Colonic mucosa (tissue), 4 donors: ENCODE data around the gene HGD. TPM values are rescaled to one million over a fixed set of nuclear protein-coding genes. Genes with fewer than 3 reads are reported as not detected.

ENCODE experiments used
- DNase-seq: peaks from one replicate; pipeline ENCODE4 v3.0.0-alpha.2; 2020
- H3K27ac ChIP-seq: fragments of 200-600 bp; one replicate; pipeline ENCODE4 v1.8.0; 2021
- H3K27me3 ChIP-seq: fragments of 200-600 bp; one replicate; pipeline ENCODE4 v1.8.0; 2021
- H3K36me3 ChIP-seq: fragments of 200-600 bp; one replicate; pipeline ENCODE4 v1.8.0; 2021
- H3K4me1 ChIP-seq: fragments of 200-600 bp; one replicate; pipeline ENCODE4 v1.8.0; 2021; ENCODE audit warnings: mild to moderate bottlenecking
- H3K4me3 ChIP-seq: fragments of 200-600 bp; one replicate; pipeline ENCODE4 v1.8.0; 2021
- H3K9ac ChIP-seq, 2 donors: one replicate each; pipeline ENCODE4 v1.7.0; 2013; ENCODE audit warnings: control low read depth in 2 of 2, low read depth in 2 of 2, low read length in 2 of 2
- H3K9me3 ChIP-seq: fragments of 200-600 bp; one replicate; pipeline ENCODE4 v1.8.0; 2021
- intact Hi-C: fragments of 100-400 bp; cut with DNase I; formaldehyde crosslinking; loops from one replicate; pipeline ENCODE4 v1.14.1; 2022
- total RNA-seq, 2 donors: library from RNA; stranded (reverse); fragmentation: NEBNext Ultra II Directional in 1 of 2; extraction: Animal tissue kit (Norgen Biotek cat#: 25700) in 1 of 2; gene quantifications; one replicate each; pipeline ENCODE4 v1.2.1, GENCODE V29; 2021
- TF ChIP-seq, protein P1 (sequence below): fragments of 200-600 bp; IDR thresholded peaks from one replicate; pipeline ENCODE4 v1.8.0; 2022; ENCODE audit warnings: antibody characterized with exemption, mild to moderate bottlenecking
- donor health status: healthy.
- donor health status: DM: no; HTN: no; CAD: no.
- donor health status: DM: no; HTN: no; CAD: no.

HGD gene
- total RNA-seq, 2 donors from 2014 or later, result 37.6 to 48.5 TPM

DNA sequence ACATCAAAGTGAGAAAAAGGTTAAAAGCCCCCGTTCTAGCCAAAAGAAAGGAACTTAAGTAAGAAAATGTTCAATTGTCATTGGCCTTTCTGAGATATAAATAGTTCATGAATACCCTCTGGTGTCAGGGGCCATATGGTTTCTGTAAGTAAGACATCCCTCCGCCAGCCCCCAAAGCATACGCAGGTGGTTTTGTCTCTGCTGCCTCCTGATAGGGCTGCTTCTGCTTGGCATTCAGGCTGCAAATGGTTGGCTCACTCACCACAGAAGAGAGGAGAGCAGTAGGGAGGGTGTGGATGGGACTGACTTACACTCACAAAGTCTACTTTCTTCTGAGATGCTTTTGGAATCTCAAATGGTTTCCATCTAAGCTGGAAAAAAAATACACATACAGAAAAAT is 29.8 kb downstream of the HGD start:
- H3K36me3 ChIP-seq, result no peaks in the 10 kb centered on the region
- no peaks in the 10 kb centered on the region for H3K27me3 ChIP-seq
- H3K4me1 ChIP-seq, result no peaks in the 10 kb centered on the region
- H3K9me3 ChIP-seq, result no peaks in the 10 kb centered on the region
- no peak overlapping the region for H3K27ac ChIP-seq
- intact Hi-C loops, result no loop called here
- H3K9ac ChIP-seq, result no peak overlapping the region
- TF ChIP-seq, protein P1, sequence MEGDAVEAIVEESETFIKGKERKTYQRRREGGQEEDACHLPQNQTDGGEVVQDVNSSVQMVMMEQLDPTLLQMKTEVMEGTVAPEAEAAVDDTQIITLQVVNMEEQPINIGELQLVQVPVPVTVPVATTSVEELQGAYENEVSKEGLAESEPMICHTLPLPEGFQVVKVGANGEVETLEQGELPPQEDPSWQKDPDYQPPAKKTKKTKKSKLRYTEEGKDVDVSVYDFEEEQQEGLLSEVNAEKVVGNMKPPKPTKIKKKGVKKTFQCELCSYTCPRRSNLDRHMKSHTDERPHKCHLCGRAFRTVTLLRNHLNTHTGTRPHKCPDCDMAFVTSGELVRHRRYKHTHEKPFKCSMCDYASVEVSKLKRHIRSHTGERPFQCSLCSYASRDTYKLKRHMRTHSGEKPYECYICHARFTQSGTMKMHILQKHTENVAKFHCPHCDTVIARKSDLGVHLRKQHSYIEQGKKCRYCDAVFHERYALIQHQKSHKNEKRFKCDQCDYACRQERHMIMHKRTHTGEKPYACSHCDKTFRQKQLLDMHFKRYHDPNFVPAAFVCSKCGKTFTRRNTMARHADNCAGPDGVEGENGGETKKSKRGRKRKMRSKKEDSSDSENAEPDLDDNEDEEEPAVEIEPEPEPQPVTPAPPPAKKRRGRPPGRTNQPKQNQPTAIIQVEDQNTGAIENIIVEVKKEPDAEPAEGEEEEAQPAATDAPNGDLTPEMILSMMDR, result no peak
- no peak overlapping the region for H3K4me3 ChIP-seq
- DNase-seq, result no peak

GRCh38 chr3:120650311-120650710 is 31.7 kb downstream of the HGD start:
- intact Hi-C loops, result no loop called here
- Histone ChIP-seq H3K36me3 (no peaks in the 10 kb centered on the region), H3K4me1 (no peaks in the 10 kb centered on the region), H3K27ac (no peak overlapping the region), H3K27me3 (no peaks in the 10 kb centered on the region), H3K4me3 (no peak overlapping the region), H3K9ac (no peak overlapping the region), H3K9me3 (no peaks in the 10 kb centered on the region)
- DNase-seq, result no peak
- TF ChIP-seq, protein P1, result no peak

DNA sequence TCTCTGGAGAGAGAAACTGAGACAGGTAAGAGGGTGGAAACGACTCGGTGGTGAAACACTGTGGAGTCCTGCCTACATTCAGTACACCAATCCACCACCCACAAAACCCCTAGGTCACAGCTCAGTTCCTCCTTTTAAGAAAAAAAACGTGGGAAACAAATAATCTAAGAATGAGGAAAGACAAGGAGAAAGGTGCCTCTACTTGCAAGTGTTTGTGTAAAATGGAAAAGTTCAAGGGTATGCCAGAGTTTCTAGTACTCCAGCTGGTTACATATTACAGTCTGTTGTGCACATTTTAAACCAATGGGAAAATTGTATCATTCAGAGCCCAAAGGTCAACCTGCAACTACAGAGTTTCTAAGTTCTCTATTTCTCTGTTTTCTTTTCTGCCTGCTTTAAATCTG is 32.2 kb downstream of the HGD start:
- Histone ChIP-seq H3K4me1 (no peaks in the 10 kb centered on the region), H3K36me3 (no peaks in the 10 kb centered on the region), H3K27me3 (no peaks in the 10 kb centered on the region), H3K9ac (no peak overlapping the region), H3K4me3 (no peak overlapping the region), H3K27ac (no peak overlapping the region), H3K9me3 (no peaks in the 10 kb centered on the region)
- intact Hi-C loops, result no loop called here
- DNase-seq, result no peak
- TF ChIP-seq, protein P1, result no peak

- Histone ChIP-seq H3K4me1 (no peaks in the 10 kb centered on the region), H3K9ac (no peak overlapping the region), H3K4me3 (no peak overlapping the region), H3K27ac (no peak overlapping the region), H3K27me3 (no peaks in the 10 kb centered on the region), H3K36me3 (no peaks in the 10 kb centered on the region), H3K9me3 (no peaks in the 10 kb centered on the region)
- intact Hi-C loops, result no loop called here
- DNase-seq, result no peak
- TF ChIP-seq, protein P1, result no peak
Observed at GRCh38 chr3:120648290-120648689, 33.7 kb downstream of the HGD start.

GRCh38 chr3:120646771-120647432 is 35.1 kb downstream of the HGD start:
- TF ChIP-seq, protein P1, result no peak
- Histone ChIP-seq H3K27ac (no peak overlapping the region), H3K4me1 (no peaks in the 10 kb centered on the region), H3K4me3 (no peak overlapping the region), H3K36me3 (no peaks in the 10 kb centered on the region), H3K27me3 (no peaks in the 10 kb centered on the region), H3K9ac (no peak overlapping the region), H3K9me3 (no peaks in the 10 kb centered on the region)
- intact Hi-C loops, result no loop called here
- no peak for DNase-seq
